Pancreas (tissue), 10 donors: Measurements from ENCODE around the gene FADS1. TPM values are rescaled to one million over a fixed set of nuclear protein-coding genes. Genes with fewer than 3 reads are reported as not detected.

ENCODE experiments used
- ATAC-seq, 4 donors: fragments of 200-7000 bp; cut with Tn5 transposase; one replicate each; pipeline versions ENCODE4 v1.8.0 to v1.9.1; 2020; ENCODE audit warnings: mild to moderate bottlenecking in 4 of 4, moderate library complexity in 4 of 4
- DNase-seq, 6 donors: peaks; one replicate each; pipeline ENCODE4 v3.0.0-alpha.2; 2020
- FAIRE-seq: peaks from 2 replicates; lab custom pipeline; 2012; peaks lifted over from hg19 to GRCh38; lab: Jason Lieb, UNC
- H3K27ac ChIP-seq, 4 donors: fragments of 200-600 bp; sonication (generic); 1 replicate in 3 of 4; 2 replicates in 1 of 4; pipeline versions ENCODE4 v1.5.0 to v1.8.0; 2020
- H3K27me3 ChIP-seq, 4 donors: fragments of 200-600 bp; one replicate each; pipeline ENCODE4 v1.8.0; 2021
- H3K36me3 ChIP-seq, 3 donors: fragments of 200-600 bp; sonication (generic) in 1 of 3; one replicate each; pipeline versions ENCODE4 v1.5.0 to v1.8.0; 2020 to 2021
- H3K4me1 ChIP-seq, 3 donors: fragments of 200-600 bp; one replicate each; pipeline ENCODE4 v1.8.0; 2021
- H3K4me3 ChIP-seq, 4 donors: fragments of 200-600 bp; sonication (generic) in 2 of 4; one replicate each; pipeline versions ENCODE4 v1.5.0 to v1.8.0; 2020 to 2021
- H3K9me3 ChIP-seq, 4 donors: fragments of 200-600 bp; one replicate each; pipeline ENCODE4 v1.8.0; 2021
- WGBS, 2 donors: extraction: QIAGEN DNeasy Blood & Tissue Kit; methylation state at CpG; one replicate each; pipeline ENCODE4 v1.1.7; 2013; 5-methylcytosine and 5-hydroxymethylcytosine counted together
- intact Hi-C, 3 donors: fragments of 100-400 bp; cut with DNase I; formaldehyde crosslinking; loops; one replicate each; pipeline versions ENCODE4 v1.11.1 to v1.14.2; 2022
- polyA plus RNA-seq, 2 donors: library from polyadenylated mRNA; stranded (reverse); fragments of 200-250 nt; gene quantifications; one replicate each; pipeline ENCODE4 v1.2.3, GENCODE V29; 2013
- total RNA-seq, 6 donors: library from RNA; stranded (reverse); fragmentation: NEBNext Ultra II Directional in 4 of 6; extraction: Animal tissue kit (Norgen Biotek cat#: 25700) in 4 of 6; gene quantifications; one replicate each; pipeline versions ENCODE4 v1.2.1 to v1.2.4, GENCODE V29; 2021 to 2023
- TF ChIP-seq, protein P1 (sequence below), 4 donors: fragments of 200-600 bp; sonication (generic) in 3 of 4; IDR thresholded peaks; one replicate each; pipeline versions ENCODE4 v1.5.0 to v1.8.0; 2021; ENCODE audit warnings: antibody characterized with exemption in 4 of 4
- donor health status: healthy with polysubstance abuse.
- donor health status: DM: no; HTN: no; CAD: no; lungs with moderate emphysema.
- donor health status: DM: no; HTN: no; CAD: no.
- donor health status: control.
- donor health status: control.
- donor health status: Bipolar disorder and iron deficiency.
- donor health status: DM: yes; HTN: yes; CAD: no.
- donor health status: DM: no; HTN: no; CAD: no.
- donor health status: DM: no; HTN: no; CAD: no.
- donor health status: DM: yes; HTN: yes; CAD: no.

FADS1 gene
- total and polyA plus RNA-seq, 8 donors, result 2.3 to 15.1 (median 5.4) TPM

DNA sequence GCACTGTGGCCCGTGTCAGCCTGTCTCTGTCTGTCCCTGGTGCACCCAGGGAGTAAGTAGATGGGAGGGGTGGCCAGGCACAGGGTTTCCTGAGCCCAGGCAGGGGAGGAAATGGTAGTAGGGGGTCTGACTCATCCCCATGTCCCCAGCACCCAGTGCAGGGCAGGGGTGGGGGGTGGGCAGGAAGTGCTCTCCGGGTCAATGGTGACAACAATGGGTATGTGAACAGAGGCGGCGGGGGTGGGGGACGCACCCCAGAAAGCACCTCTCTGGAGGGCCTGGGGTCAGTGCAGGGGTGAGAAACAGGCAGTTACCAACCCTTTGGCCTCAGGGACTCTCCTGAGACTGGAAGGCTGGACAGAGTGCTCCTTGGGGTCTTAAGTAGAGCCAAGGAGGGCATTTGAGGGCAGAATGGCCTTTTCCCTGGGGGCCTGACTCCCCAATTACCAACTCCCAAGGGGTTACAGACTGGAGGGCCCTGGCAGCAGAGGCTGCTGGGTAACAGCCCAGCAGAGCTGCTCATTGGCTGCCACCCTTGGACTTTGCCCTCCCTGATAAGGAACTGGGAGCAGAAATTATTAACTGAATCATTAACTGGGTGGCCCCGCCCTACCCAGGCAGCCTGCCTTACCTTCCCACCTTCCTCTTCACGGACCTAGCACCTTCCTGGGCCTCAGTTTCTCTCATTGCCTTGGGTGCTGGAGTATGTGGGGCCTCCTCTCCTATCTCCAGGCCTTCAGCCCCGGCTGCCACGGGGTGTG, 60.2 kb downstream of the FADS1 start:
- Histone ChIP-seq H3K36me3 (no peaks in the 10 kb centered on the region), H3K9me3 (no peaks in the 10 kb centered on the region), H3K4me3 (peak overlapping the region in 2 of 4 donors; percentile 35 to 82), H3K27me3 (no peaks in the 10 kb centered on the region), H3K27ac (peak overlapping the region; percentile 92 to 97 (median 96)), H3K4me1 (peaks cover 31 to 44% (median 38%) of the 10 kb centered on the region in 3 donors)
- FAIRE-seq, result no peak
- intact Hi-C loops, result no loop called here
- WGBS, 2 donors, result 7 to 15% methylated on average over 9 of the region's 9 CpGs
- TF ChIP-seq, protein P1, sequence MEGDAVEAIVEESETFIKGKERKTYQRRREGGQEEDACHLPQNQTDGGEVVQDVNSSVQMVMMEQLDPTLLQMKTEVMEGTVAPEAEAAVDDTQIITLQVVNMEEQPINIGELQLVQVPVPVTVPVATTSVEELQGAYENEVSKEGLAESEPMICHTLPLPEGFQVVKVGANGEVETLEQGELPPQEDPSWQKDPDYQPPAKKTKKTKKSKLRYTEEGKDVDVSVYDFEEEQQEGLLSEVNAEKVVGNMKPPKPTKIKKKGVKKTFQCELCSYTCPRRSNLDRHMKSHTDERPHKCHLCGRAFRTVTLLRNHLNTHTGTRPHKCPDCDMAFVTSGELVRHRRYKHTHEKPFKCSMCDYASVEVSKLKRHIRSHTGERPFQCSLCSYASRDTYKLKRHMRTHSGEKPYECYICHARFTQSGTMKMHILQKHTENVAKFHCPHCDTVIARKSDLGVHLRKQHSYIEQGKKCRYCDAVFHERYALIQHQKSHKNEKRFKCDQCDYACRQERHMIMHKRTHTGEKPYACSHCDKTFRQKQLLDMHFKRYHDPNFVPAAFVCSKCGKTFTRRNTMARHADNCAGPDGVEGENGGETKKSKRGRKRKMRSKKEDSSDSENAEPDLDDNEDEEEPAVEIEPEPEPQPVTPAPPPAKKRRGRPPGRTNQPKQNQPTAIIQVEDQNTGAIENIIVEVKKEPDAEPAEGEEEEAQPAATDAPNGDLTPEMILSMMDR (IDR thresholded peaks at IDR 0.05), result no peak
- peak; percentile 77 to 94 (median 91) for DNase-seq
- ATAC-seq, result peak; percentile 84 to 89 (median 87)

DNA sequence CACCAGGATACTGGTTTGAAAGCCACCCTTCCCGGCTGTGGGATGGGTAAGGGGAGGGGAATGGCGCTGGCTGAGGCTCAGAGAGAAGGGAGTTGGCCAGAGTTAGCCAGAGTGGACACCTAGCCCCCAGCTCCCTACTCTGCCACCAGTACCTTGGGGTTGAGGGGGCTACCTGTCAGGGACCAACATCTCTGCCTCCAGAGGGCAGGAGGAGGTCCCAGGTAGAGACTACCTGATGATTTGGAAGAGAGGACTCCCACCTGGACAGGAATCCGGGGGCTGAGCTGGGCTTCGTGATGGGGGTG, 60.7 kb downstream of the FADS1 start:
- Histone ChIP-seq H3K27me3 (no peaks in the 10 kb centered on the region), H3K27ac (peak overlapping the region; percentile 92 to 97 (median 96)), H3K9me3 (no peaks in the 10 kb centered on the region), H3K4me1 (peaks cover 31 to 45% (median 38%) of the 10 kb centered on the region in 3 donors), H3K4me3 (peak overlapping the region in 2 of 4 donors; percentile 72 to 82), H3K36me3 (no peaks in the 10 kb centered on the region)
- no peak for DNase-seq
- FAIRE-seq, result no peak
- WGBS, 2 donors, result 49 to 55% methylated on average over 3 to 4 of the region's 4 CpGs
- TF ChIP-seq, protein P1 (IDR thresholded peaks at IDR 0.05), result no peak
- no peak for ATAC-seq
- intact Hi-C loops, result no loop called here

DNA sequence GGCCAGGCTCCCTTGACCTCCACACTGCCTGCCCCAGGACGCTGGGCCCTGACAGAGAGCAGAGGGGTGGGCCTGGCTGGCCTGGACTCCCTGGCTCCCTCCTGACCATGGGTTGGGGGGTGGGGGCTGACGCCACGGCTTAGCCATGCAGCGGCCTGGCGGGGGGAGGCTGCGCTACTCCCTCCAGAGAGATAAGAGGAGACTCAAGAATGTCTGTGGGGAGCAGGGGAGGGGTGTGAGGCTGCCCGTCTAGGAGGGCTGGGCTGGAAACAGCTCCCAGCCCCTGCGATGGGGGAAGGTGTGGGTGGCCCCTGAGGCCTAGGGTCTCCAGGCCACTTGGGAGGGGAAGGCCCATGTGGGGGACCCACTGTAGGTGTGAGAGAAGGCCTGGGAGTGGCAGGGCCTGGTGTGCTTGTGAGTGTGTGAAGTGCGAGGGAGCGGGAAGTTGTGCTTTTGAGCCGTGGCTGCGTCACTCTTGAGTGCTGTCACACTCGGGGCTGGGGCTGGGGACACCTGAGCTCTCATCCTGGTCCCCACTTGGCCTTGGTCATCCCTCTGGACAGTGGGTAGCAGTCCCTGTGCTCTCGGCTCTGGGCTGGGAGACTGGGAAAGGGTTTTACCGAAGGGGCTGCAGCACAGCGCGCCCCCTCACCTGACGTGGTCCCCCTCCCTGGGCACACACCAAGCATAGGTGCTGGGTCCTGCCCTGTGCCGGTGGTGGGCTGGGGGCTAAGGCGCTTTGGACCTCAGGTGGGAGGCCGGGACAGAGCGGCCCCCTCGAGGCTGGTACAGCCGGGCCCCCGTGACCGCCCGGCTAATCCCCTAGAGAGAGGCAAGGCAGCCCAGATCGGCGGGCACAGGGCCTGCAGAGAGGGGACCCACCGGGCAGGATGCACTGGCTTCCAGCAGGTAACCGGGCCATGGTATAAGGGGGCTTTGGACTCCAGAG, 62.0 kb downstream of the FADS1 start:
- TF ChIP-seq, protein P1 (IDR thresholded peaks at IDR 0.05), result no peak
- H3K4me3 ChIP-seq, result peak overlapping the region in 2 of 4 donors; percentile 72 to 82
- peak overlapping the region; percentile 92 to 97 (median 96) for H3K27ac ChIP-seq
- H3K36me3 ChIP-seq, result no peaks in the 10 kb centered on the region
- peak in 2 of 4 donors; percentile 4 to 21 for ATAC-seq
- H3K9me3 ChIP-seq, result no peaks in the 10 kb centered on the region
- no peak for DNase-seq
- intact Hi-C loops, result no loop called here
- 51 to 52% methylated on average over 28 to 31 of the region's 31 CpGs for WGBS, 2 donors
- no peaks in the 10 kb centered on the region for H3K27me3 ChIP-seq
- FAIRE-seq, result no peak
- peaks cover 31 to 45% (median 38%) of the 10 kb centered on the region in 3 donors for H3K4me1 ChIP-seq

DNA sequence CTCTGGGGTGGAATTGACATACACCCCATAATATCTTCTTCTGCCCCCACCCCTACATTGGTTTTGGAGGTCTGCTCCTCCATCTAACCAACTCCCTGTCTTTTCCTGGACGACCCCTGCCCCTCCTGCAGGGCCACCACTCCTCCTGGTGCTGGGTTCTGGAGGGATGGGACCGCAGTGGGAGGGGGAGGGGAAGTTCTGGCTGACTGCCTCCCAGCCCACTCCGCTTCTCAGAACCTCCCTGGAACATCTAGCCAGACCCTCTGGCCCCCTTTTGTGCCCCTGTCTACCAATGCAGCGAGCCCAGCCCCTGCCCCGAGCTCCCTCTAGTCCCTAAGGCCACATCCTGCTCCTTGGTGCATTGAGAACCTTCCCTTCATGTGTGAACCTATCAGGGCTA, 63.1 kb downstream of the FADS1 start:
- 44 to 54% methylated on average over 5 of the region's 5 CpGs for WGBS, 2 donors
- Histone ChIP-seq H3K36me3 (no peaks in the 10 kb centered on the region), H3K4me3 (peak overlapping the region; percentile 63 to 82 (median 70)), H3K27ac (peak overlapping the region; percentile 92 to 97 (median 96)), H3K9me3 (no peaks in the 10 kb centered on the region), H3K4me1 (peaks cover 31 to 45% (median 38%) of the 10 kb centered on the region in 3 donors), H3K27me3 (no peaks in the 10 kb centered on the region)
- intact Hi-C loops, result no loop called here
- DNase-seq (no peak), FAIRE-seq (no peak), ATAC-seq (no peak)
- TF ChIP-seq, protein P1 (IDR thresholded peaks at IDR 0.05), result no peak
